ENCODE data around the gene ST3GAL5. TPM values are rescaled to one million over a fixed set of nuclear protein-coding genes. Genes with fewer than 3 reads are reported as not detected.
A peak's percentile ranks its signal among the peaks of the same experiment; 100 is the strongest.

Gene ST3GAL5
- total RNA-seq (10 to 100 TPM; 37.1 to 41.7 TPM), polyA plus RNA-seq (10 to 100 TPM in 1 of 2 donors, 1 to 10 TPM in 1; 8.0 to 13.3 TPM)

GRCh38 chr2:85888684-85889626, at the start of gene ST3GAL5:
Gene ST3GAL5, minus strand, starts transcription at chr2:85888990. Its CDS starts 85 bp downstream, at chr2:85888905.
- ChIA-PET POLR2A (ENCODE audit: partially characterized antibody) (interaction anchor here (0.8 to 5.8 kb wide), 25 partner anchors 10 to 552 kb away, joined by 3 to 140 read pairs (median 8); partner anchors contain the start of genes IMMT, KDM3A, POLR1A and PTCD3), CTCF (ENCODE audit: partially characterized antibody) (interaction anchor here (0.6 to 9.5 kb wide), 36 partner anchors 8 to 218 kb away, joined by 3 to 275 read pairs (median 4); partner anchors contain the start of gene PTCD3)
- Histone ChIP-seq H3K36me3 (ENCODE audit: insufficient read depth, low read length) (no peaks in the 10 kb centered on the region), H3K27ac (ENCODE audit: low read depth, low read length) (peak within 1 kb of the TSS; percentile 69), H3K4me3 (ENCODE audit: low read length in 2 of 2) (peak within 1 kb of the TSS; percentile 87 to 96), H3K4me1 (ENCODE audit: insufficient read depth, low read length) (peaks cover 48% of the 10 kb centered on the region), H3K9me3 (ENCODE audit: control insufficient read depth in 1 of 2, low read length in 2 of 2) (no peaks in the 10 kb centered on the region), H3K27me3 (ENCODE audit: insufficient read depth, low read length) (no peaks in the 10 kb centered on the region)
- Mint-ChIP-seq H3K27ac (peak within 1 kb of the TSS; percentile 94 to 99 (median 96)), H3K4me3 (peak within 1 kb of the TSS; percentile 94 to 98 (median 94)), H3K27me3 (no peaks in the 10 kb centered on the region), H3K36me3 (peaks cover 0 to 16% of the 10 kb centered on the region in 2 donors), H3K4me1 (peaks cover 43 to 78% (median 58%) of the 10 kb centered on the region in 4 donors), H3K9me3 (peaks cover 0 to 3% (median 0%) of the 10 kb centered on the region in 8 donors)
- intact Hi-C loops (cut with micrococcal nuclease): loop anchor here (1.0 kb wide), 4 partner anchors 62 to 217 kb away; partner anchors contain the start of gene PTCD3
- peak; percentile 89 to 94 (median 92) for DNase-seq

DNA sequence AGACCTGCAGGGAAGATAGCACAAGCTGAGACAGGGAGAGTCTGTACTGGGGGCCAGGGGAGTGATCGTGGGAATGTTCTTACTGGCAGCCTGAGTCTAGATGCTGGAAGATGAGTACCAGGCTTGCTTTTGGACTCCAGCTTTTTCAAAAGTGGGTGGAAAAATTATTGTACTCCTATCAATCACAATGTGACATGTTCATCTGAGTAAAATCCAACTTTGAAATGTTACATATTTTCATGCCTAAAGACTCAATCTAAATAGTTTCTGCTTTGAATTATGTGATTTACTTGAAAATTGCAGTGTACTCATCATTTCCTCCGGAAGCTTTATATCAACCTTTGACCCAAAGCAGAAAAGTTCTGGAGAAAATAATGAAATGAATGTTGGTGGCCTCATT, 49.7 kb upstream of the ST3GAL5 start:
- POLR2A ChIA-PET (ENCODE audit: partially characterized antibody): no interaction called here
- intact Hi-C loops (cut with micrococcal nuclease): no loop called here
- CTCF ChIA-PET (ENCODE audit: partially characterized antibody): interaction anchor here (0.8 to 1.1 kb wide), 2 partner anchors 30 to 98 kb away, joined by 3 to 4 read pairs; no protein-coding TSS in a partner anchor

DNA sequence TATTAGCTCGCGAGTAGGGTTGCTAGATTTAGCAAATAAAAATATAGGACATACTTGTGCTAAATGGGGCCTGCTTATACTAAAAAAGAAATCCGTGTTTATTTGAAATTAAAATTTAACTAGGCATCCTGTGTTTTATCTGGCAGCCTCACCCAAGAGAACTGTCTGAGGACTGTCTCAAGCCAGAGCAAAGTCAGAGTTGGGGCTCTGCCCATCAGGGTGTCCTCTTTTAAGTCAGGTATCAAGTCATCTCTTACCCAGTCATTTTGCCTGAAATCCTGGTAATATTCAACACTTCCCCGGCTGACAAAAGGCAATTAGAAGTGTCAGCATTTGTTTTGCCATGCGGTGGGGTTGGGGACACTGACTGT, 48.3 kb upstream of the ST3GAL5 start:
- H3K27ac ChIP-seq (ENCODE audit: low read depth, low read length): no peak overlapping the region
- ChIA-PET POLR2A (ENCODE audit: partially characterized antibody) (no interaction called here), CTCF (ENCODE audit: partially characterized antibody) (no interaction called here)

More for the DNA sequence above, 49.7 kb upstream of the ST3GAL5 start:
- DNase-seq: no peak
- peaks cover 0 to 10% of the 10 kb centered on the region in 2 donors for H3K9me3 ChIP-seq (ENCODE audit: control insufficient read depth in 1 of 2, low read length in 2 of 2)
- no peak overlapping the region for H3K4me3 ChIP-seq (ENCODE audit: low read length in 2 of 2)
- Mint-ChIP-seq H3K4me1 (peaks cover 0 to 6% (median 4%) of the 10 kb centered on the region in 4 donors), H3K36me3 (peaks cover 8 to 10% of the 10 kb centered on the region in 2 donors), H3K4me3 (no peak overlapping the region), H3K9me3 (peaks cover 3 to 38% (median 20%) of the 10 kb centered on the region in 8 donors), H3K27ac (peak overlapping the region in 1 of 7 donors; percentile 32), H3K27me3 (no peaks in the 10 kb centered on the region)
- H3K27ac ChIP-seq (ENCODE audit: low read depth, low read length): no peak overlapping the region
- no peaks in the 10 kb centered on the region for H3K36me3 ChIP-seq (ENCODE audit: insufficient read depth, low read length)
- no peaks in the 10 kb centered on the region for H3K27me3 ChIP-seq (ENCODE audit: insufficient read depth, low read length)
- no peaks in the 10 kb centered on the region for H3K4me1 ChIP-seq (ENCODE audit: insufficient read depth, low read length)

DNA sequence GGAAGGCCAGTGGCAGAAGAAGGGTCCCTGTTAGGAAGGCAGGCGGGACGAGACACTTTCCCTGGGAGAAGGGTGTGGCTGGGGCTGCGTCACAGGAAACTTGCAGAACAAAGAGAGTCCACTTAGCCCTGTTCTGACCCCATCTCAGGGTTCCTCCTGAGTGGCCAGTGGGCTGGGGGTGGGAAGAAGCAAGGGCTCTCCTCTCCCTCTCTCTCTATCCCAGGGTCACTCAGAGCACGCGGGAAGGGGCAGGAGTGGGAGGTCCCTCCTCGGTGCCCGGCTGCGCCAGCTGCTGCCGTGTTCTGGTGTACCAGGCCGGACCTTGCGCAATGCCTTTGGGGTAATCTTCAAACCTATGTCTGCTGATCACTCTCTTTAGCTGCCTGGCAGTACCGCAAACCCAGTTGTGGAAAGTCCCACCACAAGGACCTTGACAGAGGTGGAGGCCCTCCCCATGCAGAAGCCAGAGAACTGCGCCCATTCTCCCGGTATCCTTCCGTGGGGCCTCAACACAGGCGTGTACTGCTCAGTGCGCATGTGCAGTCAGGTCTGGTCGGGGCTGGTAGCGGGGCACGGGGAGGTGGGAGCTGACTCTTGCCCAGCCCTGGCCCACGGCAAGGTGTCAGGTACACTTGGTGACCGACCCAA, 47.8 kb upstream of the ST3GAL5 start:
- Mint-ChIP-seq H3K36me3 (peaks cover 0 to 4% of the 10 kb centered on the region in 2 donors), H3K27me3 (no peaks in the 10 kb centered on the region), H3K4me1 (peaks cover 8 to 11% (median 10%) of the 10 kb centered on the region in 4 donors), H3K4me3 (no peak overlapping the region), H3K9me3 (peaks cover 0 to 19% (median 3%) of the 10 kb centered on the region in 8 donors), H3K27ac (no peak overlapping the region)
- intact Hi-C loops (cut with micrococcal nuclease): no loop called here
- ChIA-PET POLR2A (ENCODE audit: partially characterized antibody) (no interaction called here), CTCF (ENCODE audit: partially characterized antibody) (no interaction called here)
- Histone ChIP-seq H3K27ac (ENCODE audit: low read depth, low read length) (no peak overlapping the region), H3K4me3 (ENCODE audit: low read length in 2 of 2) (no peak overlapping the region), H3K4me1 (ENCODE audit: insufficient read depth, low read length) (peaks cover 7% of the 10 kb centered on the region), H3K36me3 (ENCODE audit: insufficient read depth, low read length) (no peaks in the 10 kb centered on the region), H3K27me3 (ENCODE audit: insufficient read depth, low read length) (no peaks in the 10 kb centered on the region), H3K9me3 (ENCODE audit: control insufficient read depth in 1 of 2, low read length in 2 of 2) (no peaks in the 10 kb centered on the region)
- DNase-seq: no peak

More for the DNA sequence above, 48.3 kb upstream of the ST3GAL5 start:
- H3K4me3 ChIP-seq (ENCODE audit: low read length in 2 of 2): no peak overlapping the region
- Mint-ChIP-seq H3K27me3 (no peaks in the 10 kb centered on the region), H3K36me3 (peaks cover under 1 to 4% of the 10 kb centered on the region in 2 donors), H3K4me1 (peaks cover 6 to 10% (median 8%) of the 10 kb centered on the region in 4 donors), H3K9me3 (peaks cover 0 to 24% (median 8%) of the 10 kb centered on the region in 8 donors), H3K27ac (no peak overlapping the region), H3K4me3 (no peak overlapping the region)
- H3K4me1 ChIP-seq (ENCODE audit: insufficient read depth, low read length): peaks cover 5% of the 10 kb centered on the region
- peaks cover 0 to 2% of the 10 kb centered on the region in 2 donors for H3K9me3 ChIP-seq (ENCODE audit: control insufficient read depth in 1 of 2, low read length in 2 of 2)
- DNase-seq: no peak
- H3K27me3 ChIP-seq (ENCODE audit: insufficient read depth, low read length): no peaks in the 10 kb centered on the region
- H3K36me3 ChIP-seq (ENCODE audit: insufficient read depth, low read length): no peaks in the 10 kb centered on the region
- intact Hi-C loops (cut with micrococcal nuclease): no loop called here

DNA sequence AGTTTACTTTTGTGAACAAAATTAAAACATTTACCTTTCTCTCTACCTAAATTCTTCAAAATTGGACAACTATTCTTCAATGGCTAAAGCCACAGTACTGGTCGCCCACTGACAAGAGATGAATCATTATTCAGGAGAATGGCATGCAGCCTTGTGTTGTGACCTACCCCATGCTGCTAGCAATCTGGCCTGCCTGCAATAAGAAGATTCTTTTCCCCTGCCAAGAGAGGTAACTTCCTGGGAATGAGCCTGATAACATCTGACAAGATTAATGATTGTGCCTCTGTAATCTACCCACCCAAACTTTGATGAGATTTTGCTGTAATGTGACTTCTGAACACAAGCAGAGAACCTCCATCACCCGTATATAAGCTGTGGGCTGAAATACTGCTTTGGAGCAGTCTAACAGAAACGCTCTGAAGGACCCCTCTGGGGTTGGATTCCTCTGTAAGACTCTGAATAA, 47.0 kb upstream of the ST3GAL5 start:
- no peak for DNase-seq
- no peak overlapping the region for H3K27ac ChIP-seq (ENCODE audit: low read depth, low read length)
- H3K4me3 ChIP-seq (ENCODE audit: low read length in 2 of 2): no peak overlapping the region
- no peaks in the 10 kb centered on the region for H3K9me3 ChIP-seq (ENCODE audit: control insufficient read depth in 1 of 2, low read length in 2 of 2)
- H3K4me1 ChIP-seq (ENCODE audit: insufficient read depth, low read length): peaks cover 7% of the 10 kb centered on the region
- H3K36me3 ChIP-seq (ENCODE audit: insufficient read depth, low read length): no peaks in the 10 kb centered on the region
- ChIA-PET POLR2A (ENCODE audit: partially characterized antibody) (no interaction called here), CTCF (ENCODE audit: partially characterized antibody) (no interaction called here)
- Mint-ChIP-seq H3K9me3 (peaks cover 0 to 12% (median 0%) of the 10 kb centered on the region in 8 donors), H3K27me3 (no peaks in the 10 kb centered on the region), H3K36me3 (no peaks in the 10 kb centered on the region), H3K27ac (no peak overlapping the region), H3K4me1 (peaks cover 9 to 13% (median 10%) of the 10 kb centered on the region in 4 donors), H3K4me3 (no peak overlapping the region)
- no peaks in the 10 kb centered on the region for H3K27me3 ChIP-seq (ENCODE audit: insufficient read depth, low read length)
- intact Hi-C loops (cut with micrococcal nuclease): no loop called here

DNA sequence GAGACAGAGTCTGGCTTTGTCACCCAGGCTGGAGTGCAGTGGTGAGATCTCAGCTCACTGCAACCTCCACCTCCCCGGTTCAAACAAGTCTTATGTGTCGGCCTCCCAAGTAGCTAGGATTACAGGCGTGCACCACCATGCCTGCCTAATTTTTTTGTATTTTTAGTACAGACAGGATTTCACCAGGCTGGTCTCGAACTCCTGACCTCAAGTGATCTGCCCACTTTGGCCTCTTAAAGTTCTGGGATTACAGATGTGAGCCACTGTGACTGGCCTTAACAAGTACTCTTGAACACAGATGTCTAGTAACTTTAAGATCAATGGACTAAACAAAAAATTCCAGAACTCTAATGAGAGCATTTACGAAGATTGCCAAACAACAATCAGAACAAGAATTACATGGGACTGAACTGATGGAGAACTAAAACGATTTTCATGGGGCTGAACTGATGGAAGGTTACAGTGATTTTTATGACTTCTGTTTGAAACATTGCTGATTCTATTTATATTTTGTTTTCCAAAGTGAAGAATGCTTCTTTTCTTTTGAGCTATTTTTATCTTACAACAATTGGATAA, 46.5 kb upstream of the ST3GAL5 start:
- no peaks in the 10 kb centered on the region for H3K27me3 ChIP-seq (ENCODE audit: insufficient read depth, low read length)
- intact Hi-C loops (cut with micrococcal nuclease): no loop called here
- ChIA-PET CTCF (ENCODE audit: partially characterized antibody) (no interaction called here), POLR2A (ENCODE audit: partially characterized antibody) (no interaction called here)
- Mint-ChIP-seq H3K36me3 (no peaks in the 10 kb centered on the region), H3K9me3 (peaks cover 0 to 6% (median 0%) of the 10 kb centered on the region in 8 donors), H3K27ac (peak overlapping the region in 1 of 7 donors; percentile 35), H3K4me1 (peaks cover 9 to 13% (median 11%) of the 10 kb centered on the region in 4 donors), H3K27me3 (no peaks in the 10 kb centered on the region), H3K4me3 (no peak overlapping the region)
- H3K36me3 ChIP-seq (ENCODE audit: insufficient read depth, low read length): no peaks in the 10 kb centered on the region
- H3K4me1 ChIP-seq (ENCODE audit: insufficient read depth, low read length): peaks cover 7% of the 10 kb centered on the region
- no peaks in the 10 kb centered on the region for H3K9me3 ChIP-seq (ENCODE audit: control insufficient read depth in 1 of 2, low read length in 2 of 2)
- no peak overlapping the region for H3K4me3 ChIP-seq (ENCODE audit: low read length in 2 of 2)
- no peak for DNase-seq
- no peak overlapping the region for H3K27ac ChIP-seq (ENCODE audit: low read depth, low read length)

Measured in CD4-positive, alpha-beta memory T cell (primary cell).